Measurements from ENCODE around the gene TMPRSS9. TPM values are rescaled to one million over a fixed set of nuclear protein-coding genes. Genes with fewer than 3 reads are reported as not detected.

Gene TMPRSS9
- total RNA-seq, 4 donors from 2014 or later: 0.19 TPM; not detected in 3

DNA sequence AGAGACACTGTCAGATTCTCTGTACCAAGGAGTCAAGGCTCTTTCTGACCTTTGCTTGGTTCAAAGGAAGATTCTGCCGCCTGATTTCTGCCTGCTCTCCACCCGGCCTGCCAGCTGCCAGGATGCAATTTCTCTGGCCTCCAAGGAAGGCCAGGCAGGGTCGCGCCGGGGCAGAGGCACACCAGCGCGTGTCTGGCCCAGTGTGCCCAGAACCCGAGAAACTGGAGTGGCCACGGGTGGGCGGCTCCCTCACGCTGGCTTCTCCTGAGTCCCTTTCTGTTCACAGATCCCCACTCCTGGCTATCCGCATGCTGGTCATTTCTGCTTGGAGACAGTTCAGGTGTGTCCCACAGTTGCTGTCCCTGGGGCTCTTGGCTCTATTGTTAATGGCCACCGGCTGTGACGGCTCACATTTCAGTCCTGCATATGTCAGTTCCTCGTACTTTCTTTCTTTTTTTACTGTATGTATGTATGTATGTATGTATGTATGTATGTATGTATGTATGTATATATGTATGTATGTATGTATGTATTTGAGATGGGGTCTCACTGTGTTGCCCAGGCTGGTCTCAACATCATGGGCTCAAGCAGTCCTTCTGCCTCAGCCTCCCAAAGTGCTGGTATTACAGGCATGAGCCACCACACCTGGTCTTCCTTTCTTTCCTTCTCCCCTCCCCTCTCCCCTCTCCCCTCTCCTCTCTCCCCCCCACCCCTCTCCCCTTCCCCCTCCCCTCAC, 16.9 kb downstream of the TMPRSS9 start:
- 50 to 67% methylated on average over 5 to 12 of the region's 15 CpGs for WGBS, 2 donors
- H3K36me3 ChIP-seq: no peaks in the 10 kb centered on the region
- no peak overlapping the region for H3K4me3 ChIP-seq
- no peak overlapping the region for H3K27ac ChIP-seq
- H3K4me1 ChIP-seq: no peaks in the 10 kb centered on the region
- intact Hi-C loops (cut with DNase I): no loop called here
- DNase-seq: no peak
- peaks cover 0 to 11% (median 10%) of the 10 kb centered on the region in 3 donors for H3K9me3 ChIP-seq
- peaks cover 0 to 43% (median 0%) of the 10 kb centered on the region in 4 donors for H3K27me3 ChIP-seq
- no peak for TF ChIP-seq POLR2A (IDR thresholded peaks at IDR 0.05)
- TF ChIP-seq, protein P1, sequence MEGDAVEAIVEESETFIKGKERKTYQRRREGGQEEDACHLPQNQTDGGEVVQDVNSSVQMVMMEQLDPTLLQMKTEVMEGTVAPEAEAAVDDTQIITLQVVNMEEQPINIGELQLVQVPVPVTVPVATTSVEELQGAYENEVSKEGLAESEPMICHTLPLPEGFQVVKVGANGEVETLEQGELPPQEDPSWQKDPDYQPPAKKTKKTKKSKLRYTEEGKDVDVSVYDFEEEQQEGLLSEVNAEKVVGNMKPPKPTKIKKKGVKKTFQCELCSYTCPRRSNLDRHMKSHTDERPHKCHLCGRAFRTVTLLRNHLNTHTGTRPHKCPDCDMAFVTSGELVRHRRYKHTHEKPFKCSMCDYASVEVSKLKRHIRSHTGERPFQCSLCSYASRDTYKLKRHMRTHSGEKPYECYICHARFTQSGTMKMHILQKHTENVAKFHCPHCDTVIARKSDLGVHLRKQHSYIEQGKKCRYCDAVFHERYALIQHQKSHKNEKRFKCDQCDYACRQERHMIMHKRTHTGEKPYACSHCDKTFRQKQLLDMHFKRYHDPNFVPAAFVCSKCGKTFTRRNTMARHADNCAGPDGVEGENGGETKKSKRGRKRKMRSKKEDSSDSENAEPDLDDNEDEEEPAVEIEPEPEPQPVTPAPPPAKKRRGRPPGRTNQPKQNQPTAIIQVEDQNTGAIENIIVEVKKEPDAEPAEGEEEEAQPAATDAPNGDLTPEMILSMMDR (IDR thresholded peaks at IDR 0.05): no peak

DNA sequence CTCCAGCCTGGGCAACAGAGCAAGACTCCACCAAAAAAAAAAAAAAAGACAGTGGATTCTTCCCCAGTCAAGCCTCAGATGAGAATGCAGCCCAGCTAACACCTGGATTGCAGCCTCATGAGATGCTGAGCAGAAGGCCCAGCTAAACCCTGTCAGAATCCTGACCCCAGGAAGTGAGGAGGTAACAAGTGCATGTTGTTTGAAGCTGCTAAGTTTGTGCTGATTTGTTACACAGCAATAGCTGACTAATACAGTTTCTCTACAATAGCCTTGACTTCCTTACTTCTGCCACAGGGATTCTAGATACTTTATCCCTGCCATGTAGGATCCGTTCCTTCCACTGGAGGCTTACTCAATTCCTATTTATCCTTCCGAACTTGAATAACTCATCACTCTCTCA, 20.5 kb downstream of the TMPRSS9 start:
- no peak overlapping the region for H3K27ac ChIP-seq
- peaks cover 0 to 9% (median 0%) of the 10 kb centered on the region in 3 donors for H3K4me1 ChIP-seq
- peaks cover 0 to 11% (median 10%) of the 10 kb centered on the region in 3 donors for H3K9me3 ChIP-seq
- 94% methylated on average over 2 of the region's 2 CpGs for WGBS, 2 donors
- H3K36me3 ChIP-seq: no peaks in the 10 kb centered on the region
- intact Hi-C loops (cut with DNase I): no loop called here
- no peak overlapping the region for H3K4me3 ChIP-seq
- no peak for DNase-seq
- no peak for TF ChIP-seq POLR2A (IDR thresholded peaks at IDR 0.05)
- TF ChIP-seq, protein P1 (IDR thresholded peaks at IDR 0.05): no peak
- peaks cover 0 to 36% (median 0%) of the 10 kb centered on the region in 4 donors for H3K27me3 ChIP-seq

DNA sequence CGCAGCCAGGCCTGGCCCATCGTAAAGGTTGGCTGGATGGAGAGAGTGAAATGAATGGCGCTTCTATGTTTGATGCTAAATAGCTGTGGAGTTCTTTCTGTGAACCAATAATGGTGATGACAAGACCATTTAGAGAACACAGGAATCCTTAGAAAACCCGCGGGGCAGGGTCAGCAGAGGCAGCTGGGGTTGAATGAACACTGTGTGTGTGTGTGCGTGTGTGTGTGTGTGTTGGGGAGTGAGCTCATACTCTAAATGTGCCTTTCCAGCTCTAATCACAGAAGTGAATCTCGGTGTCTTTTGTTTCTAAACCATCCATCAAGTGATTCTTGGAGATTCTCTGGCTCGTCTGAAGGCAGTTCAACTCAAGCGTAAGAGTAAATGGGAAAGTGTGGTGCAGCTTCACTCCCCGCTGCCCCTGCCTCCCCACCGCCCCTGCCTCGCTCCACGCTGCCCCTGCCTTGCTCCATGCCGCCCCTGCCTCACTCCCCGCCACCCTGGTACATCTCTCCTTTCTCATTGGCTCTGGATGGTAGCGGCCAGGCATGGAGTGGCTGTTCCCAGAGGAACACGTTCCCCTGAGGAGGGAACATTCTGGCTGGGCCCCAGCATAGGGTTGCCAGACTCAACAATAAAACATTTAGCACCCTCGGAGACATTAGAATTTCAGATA, 21.2 kb downstream of the TMPRSS9 start:
- H3K4me1 ChIP-seq: peaks cover 0 to 11% (median 0%) of the 10 kb centered on the region in 3 donors
- no peak for DNase-seq
- H3K4me3 ChIP-seq: no peak overlapping the region
- 35 to 58% methylated on average over 14 to 15 of the region's 18 CpGs for WGBS, 2 donors
- intact Hi-C loops (cut with DNase I): no loop called here
- no peak overlapping the region for H3K27ac ChIP-seq
- TF ChIP-seq POLR2A (IDR thresholded peaks at IDR 0.05): no peak
- TF ChIP-seq, protein P1 (IDR thresholded peaks at IDR 0.05): no peak
- no peaks in the 10 kb centered on the region for H3K36me3 ChIP-seq
- peaks cover 0 to 32% (median 0%) of the 10 kb centered on the region in 4 donors for H3K27me3 ChIP-seq
- peaks cover 0 to 11% (median 10%) of the 10 kb centered on the region in 3 donors for H3K9me3 ChIP-seq

DNA sequence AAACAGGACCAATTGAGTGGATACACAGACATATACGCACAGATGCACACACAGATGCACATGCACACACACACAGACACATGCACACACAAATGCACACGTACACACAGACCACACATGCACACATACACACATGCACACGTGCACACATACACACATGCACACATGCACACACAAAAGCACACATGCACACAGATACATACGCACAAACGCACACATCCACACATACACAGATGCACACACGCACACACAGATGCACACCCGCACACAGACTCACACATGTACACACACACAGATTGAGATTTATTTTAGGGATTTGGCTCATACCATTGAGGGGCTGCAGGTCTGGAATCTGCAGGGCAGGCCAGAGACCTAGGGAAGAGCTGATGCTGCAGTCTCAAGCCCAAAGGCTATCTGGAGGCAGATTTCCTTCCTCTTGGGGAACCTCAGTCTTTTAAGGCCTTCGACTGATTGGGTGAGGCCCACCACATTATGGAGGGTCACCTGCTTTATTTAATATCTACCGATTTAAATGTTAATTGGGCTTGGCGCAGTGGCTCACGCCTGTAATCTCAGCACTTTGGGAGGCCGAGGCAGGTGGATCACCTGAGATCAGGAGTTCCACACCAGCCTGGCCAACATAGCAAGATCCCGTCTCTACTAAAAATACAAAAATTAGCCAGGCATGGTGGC, 22.6 kb downstream of the TMPRSS9 start:
- Histone ChIP-seq H3K4me3 (no peak overlapping the region), H3K9me3 (peaks cover 0 to 11% (median 10%) of the 10 kb centered on the region in 3 donors), H3K27me3 (peaks cover 0 to 32% (median 0%) of the 10 kb centered on the region in 4 donors), H3K36me3 (no peaks in the 10 kb centered on the region), H3K4me1 (peaks cover 0 to 11% (median 0%) of the 10 kb centered on the region in 3 donors), H3K27ac (no peak overlapping the region)
- DNase-seq: no peak
- WGBS, 2 donors: 79 to 81% methylated on average over 9 to 13 of the region's 13 CpGs
- intact Hi-C loops (cut with DNase I): no loop called here
- TF ChIP-seq, protein P1 (IDR thresholded peaks at IDR 0.05): no peak
- no peak for TF ChIP-seq POLR2A (IDR thresholded peaks at IDR 0.05)
